ENCODE data around the gene JAKMIP2.

DNA sequence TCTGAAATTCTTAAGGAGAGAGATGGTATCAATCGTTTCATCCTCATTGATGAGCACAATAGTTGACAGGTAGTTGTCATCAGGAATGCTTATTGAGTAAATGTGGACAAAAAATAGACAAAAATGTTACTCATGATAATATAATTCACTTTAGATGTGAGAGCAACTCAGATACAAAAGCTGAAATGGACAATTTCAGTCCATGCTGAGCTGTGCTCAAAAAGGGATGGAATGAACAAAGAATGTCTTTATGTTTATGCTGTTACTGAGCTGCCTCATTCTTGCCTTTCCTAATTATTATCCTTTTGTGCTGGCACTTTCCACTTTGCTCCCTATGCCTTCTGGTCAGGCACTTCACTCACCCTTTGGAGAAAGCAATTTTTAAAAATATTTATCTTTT, 49.5 kb downstream of the JAKMIP2 start:
- TF ChIP-seq EZH2 (IDR thresholded peaks at IDR 0.05; ENCODE audit: insufficient read depth, poor library complexity, severe bottlenecking): no peak
- no peak for TF ChIP-seq EZH2phosphoT487 (IDR thresholded peaks at IDR 0.05; ENCODE audit: insufficient read depth, low read depth)

All from GM23248 (cell line).